ENCODE measurements around the gene NBDY. TPM values are rescaled to one million over a fixed set of nuclear protein-coding genes. Genes with fewer than 3 reads are reported as not detected.

Gene NBDY
- total RNA-seq, 1 donor: 12.1 TPM

- TF ChIP-seq CTCF (IDR thresholded peaks at IDR 0.05; ENCODE audit: insufficient read depth, low read depth, low read length): no peak
- no peak for DNase-seq (ENCODE audit: low read depth)
- no peak overlapping the region for H3K4me3 ChIP-seq (ENCODE audit: low read depth, low read length)
Observed at GRCh38 chrX:56857042-56857441, 128.0 kb downstream of the NBDY start.

DNA sequence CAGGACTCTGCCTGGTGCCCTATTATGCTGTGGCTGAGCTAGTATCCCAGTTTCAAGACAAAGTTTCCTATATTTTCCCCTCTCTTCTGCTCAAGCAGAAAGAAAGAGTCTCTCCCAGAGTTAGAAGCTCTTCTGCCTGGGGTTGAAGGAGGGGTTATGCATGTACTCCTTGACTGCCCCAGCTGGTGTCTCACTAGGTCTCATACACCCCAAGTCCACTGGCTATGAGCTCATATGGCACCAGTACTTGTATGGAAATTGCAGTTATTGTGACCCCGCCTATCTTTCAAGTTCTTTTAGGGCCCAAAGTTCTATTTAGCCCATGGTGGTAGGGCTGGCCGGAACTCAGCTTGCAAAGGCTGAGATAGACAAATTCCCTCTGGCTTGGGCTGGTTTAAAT is 131.8 kb downstream of the NBDY start:
- no peak for TF ChIP-seq CTCF (IDR thresholded peaks at IDR 0.05; ENCODE audit: insufficient read depth, low read depth, low read length)
- H3K4me3 ChIP-seq (ENCODE audit: low read depth, low read length): no peak overlapping the region
- no peak for DNase-seq (ENCODE audit: low read depth)

Other genes with a start within 250 kb of the NBDY start
- gene UBQLN2, start 165.6 kb upstream of the NBDY start, total RNA-seq: 11.9 and 15.1 TPM in 2 replicates